Measurements from ENCODE around the gene TMEM134. TPM values are rescaled to one million over a fixed set of nuclear protein-coding genes. Genes with fewer than 3 reads are reported as not detected.
A peak's percentile ranks its signal among the peaks of the same experiment; 100 is the strongest.

Gene TMEM134
- total and polyA plus RNA-seq, 9 of the 15 experiments (the other 6 are each of a cell fraction or from before 2014, with no cell fraction given): 0.63 to 48.4 (median 10.7) TPM

DNA sequence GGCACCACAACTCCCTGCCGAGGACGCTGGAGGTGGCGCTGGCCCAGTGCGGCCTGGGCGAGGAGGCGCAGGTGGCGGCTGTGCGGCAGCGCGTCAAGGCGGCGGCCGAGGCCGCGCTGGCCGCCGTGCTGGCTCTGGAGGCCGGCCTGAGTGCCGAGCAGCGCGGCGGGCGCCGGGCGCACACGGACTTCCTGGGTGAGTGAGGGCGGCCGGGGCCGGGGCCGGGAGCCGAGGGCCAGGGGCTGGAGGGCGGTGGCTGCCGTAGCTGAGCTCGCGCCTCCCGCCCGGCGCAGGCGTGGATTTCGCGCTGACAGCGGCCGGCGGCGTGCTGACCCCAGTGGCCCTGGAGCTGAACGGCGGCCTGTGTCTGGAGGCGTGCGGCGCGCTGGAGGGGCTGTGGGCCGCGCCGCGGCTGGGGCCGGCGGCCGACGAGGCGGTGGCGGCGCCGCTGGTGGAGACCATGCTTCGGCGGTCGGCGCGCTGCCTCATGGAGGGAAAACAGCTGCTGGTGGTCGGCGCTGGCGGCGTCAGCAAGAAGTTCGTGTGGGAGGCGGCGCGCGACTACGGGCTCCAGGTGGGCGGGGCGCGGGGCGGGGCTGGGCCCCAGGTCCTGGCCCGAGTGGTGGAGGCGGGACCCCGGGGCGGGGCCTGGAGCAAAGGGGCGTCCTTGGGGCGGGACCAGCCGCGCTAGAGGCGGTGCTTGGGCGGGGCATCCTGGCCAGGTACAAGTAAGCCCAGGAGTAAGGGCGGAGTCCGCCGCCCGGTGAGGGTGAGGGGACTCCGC, 48.2 kb downstream of the TMEM134 start (continued):
- TF ChIP-seq, protein P1, sequence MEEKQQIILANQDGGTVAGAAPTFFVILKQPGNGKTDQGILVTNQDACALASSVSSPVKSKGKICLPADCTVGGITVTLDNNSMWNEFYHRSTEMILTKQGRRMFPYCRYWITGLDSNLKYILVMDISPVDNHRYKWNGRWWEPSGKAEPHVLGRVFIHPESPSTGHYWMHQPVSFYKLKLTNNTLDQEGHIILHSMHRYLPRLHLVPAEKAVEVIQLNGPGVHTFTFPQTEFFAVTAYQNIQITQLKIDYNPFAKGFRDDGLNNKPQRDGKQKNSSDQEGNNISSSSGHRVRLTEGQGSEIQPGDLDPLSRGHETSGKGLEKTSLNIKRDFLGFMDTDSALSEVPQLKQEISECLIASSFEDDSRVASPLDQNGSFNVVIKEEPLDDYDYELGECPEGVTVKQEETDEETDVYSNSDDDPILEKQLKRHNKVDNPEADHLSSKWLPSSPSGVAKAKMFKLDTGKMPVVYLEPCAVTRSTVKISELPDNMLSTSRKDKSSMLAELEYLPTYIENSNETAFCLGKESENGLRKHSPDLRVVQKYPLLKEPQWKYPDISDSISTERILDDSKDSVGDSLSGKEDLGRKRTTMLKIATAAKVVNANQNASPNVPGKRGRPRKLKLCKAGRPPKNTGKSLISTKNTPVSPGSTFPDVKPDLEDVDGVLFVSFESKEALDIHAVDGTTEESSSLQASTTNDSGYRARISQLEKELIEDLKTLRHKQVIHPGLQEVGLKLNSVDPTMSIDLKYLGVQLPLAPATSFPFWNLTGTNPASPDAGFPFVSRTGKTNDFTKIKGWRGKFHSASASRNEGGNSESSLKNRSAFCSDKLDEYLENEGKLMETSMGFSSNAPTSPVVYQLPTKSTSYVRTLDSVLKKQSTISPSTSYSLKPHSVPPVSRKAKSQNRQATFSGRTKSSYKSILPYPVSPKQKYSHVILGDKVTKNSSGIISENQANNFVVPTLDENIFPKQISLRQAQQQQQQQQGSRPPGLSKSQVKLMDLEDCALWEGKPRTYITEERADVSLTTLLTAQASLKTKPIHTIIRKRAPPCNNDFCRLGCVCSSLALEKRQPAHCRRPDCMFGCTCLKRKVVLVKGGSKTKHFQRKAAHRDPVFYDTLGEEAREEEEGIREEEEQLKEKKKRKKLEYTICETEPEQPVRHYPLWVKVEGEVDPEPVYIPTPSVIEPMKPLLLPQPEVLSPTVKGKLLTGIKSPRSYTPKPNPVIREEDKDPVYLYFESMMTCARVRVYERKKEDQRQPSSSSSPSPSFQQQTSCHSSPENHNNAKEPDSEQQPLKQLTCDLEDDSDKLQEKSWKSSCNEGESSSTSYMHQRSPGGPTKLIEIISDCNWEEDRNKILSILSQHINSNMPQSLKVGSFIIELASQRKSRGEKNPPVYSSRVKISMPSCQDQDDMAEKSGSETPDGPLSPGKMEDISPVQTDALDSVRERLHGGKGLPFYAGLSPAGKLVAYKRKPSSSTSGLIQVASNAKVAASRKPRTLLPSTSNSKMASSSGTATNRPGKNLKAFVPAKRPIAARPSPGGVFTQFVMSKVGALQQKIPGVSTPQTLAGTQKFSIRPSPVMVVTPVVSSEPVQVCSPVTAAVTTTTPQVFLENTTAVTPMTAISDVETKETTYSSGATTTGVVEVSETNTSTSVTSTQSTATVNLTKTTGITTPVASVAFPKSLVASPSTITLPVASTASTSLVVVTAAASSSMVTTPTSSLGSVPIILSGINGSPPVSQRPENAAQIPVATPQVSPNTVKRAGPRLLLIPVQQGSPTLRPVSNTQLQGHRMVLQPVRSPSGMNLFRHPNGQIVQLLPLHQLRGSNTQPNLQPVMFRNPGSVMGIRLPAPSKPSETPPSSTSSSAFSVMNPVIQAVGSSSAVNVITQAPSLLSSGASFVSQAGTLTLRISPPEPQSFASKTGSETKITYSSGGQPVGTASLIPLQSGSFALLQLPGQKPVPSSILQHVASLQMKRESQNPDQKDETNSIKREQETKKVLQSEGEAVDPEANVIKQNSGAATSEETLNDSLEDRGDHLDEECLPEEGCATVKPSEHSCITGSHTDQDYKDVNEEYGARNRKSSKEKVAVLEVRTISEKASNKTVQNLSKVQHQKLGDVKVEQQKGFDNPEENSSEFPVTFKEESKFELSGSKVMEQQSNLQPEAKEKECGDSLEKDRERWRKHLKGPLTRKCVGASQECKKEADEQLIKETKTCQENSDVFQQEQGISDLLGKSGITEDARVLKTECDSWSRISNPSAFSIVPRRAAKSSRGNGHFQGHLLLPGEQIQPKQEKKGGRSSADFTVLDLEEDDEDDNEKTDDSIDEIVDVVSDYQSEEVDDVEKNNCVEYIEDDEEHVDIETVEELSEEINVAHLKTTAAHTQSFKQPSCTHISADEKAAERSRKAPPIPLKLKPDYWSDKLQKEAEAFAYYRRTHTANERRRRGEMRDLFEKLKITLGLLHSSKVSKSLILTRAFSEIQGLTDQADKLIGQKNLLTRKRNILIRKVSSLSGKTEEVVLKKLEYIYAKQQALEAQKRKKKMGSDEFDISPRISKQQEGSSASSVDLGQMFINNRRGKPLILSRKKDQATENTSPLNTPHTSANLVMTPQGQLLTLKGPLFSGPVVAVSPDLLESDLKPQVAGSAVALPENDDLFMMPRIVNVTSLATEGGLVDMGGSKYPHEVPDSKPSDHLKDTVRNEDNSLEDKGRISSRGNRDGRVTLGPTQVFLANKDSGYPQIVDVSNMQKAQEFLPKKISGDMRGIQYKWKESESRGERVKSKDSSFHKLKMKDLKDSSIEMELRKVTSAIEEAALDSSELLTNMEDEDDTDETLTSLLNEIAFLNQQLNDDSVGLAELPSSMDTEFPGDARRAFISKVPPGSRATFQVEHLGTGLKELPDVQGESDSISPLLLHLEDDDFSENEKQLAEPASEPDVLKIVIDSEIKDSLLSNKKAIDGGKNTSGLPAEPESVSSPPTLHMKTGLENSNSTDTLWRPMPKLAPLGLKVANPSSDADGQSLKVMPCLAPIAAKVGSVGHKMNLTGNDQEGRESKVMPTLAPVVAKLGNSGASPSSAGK (IDR thresholded peaks at IDR 0.05): no peak
- TF ChIP-seq EHMT2 (IDR thresholded peaks at IDR 0.05) (no peak), FOXA3 (CRISPR knock-in tag; conservative IDR thresholded peaks at IDR 0.05 in 1 of 2, IDR thresholded peaks at IDR 0.05 in 1 of 2) (no peak), CBX2 (IDR thresholded peaks at IDR 0.05; ENCODE audit: insufficient read depth, low read length, poor library complexity, severe bottlenecking) (no peak), ESRRA (IDR thresholded peaks at IDR 0.05; ENCODE audit: borderline replicate concordance, low read depth) (0 out of 2 replicates have a peak, but pooled peaks have one; percentile 31), BRD4 (IDR thresholded peaks at IDR 0.05) (no peak), ZNF75A (CRISPR knock-in tag; IDR thresholded peaks at IDR 0.05) (no peak), ZNF23 (CRISPR knock-in tag; IDR thresholded peaks at IDR 0.05) (no peak), SMARCC2 (IDR thresholded peaks at IDR 0.05; ENCODE audit: low read depth) (no peak), ZNF274 (IDR thresholded peaks at IDR 0.05; ENCODE audit: borderline replicate concordance, low read depth, low read length) (no peak), HNRNPH1 (optimal IDR thresholded peaks at IDR 0.05; ENCODE audit: low read depth, low read length) (no peak), RB1 (IDR thresholded peaks at IDR 0.05; ENCODE audit: low read depth) (peak; percentile 80; the same call in 1 of the 2 replicates), ILK (tag; IDR thresholded peaks at IDR 0.05; ENCODE audit: borderline replicate concordance, low read depth) (no peak)
- TF ChIP-seq, protein P2, sequence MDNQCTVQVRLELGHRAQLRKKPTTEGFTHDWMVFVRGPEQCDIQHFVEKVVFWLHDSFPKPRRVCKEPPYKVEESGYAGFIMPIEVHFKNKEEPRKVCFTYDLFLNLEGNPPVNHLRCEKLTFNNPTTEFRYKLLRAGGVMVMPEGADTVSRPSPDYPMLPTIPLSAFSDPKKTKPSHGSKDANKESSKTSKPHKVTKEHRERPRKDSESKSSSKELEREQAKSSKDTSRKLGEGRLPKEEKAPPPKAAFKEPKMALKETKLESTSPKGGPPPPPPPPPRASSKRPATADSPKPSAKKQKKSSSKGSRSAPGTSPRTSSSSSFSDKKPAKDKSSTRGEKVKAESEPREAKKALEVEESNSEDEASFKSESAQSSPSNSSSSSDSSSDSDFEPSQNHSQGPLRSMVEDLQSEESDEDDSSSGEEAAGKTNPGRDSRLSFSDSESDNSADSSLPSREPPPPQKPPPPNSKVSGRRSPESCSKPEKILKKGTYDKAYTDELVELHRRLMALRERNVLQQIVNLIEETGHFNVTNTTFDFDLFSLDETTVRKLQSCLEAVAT (IDR thresholded peaks at IDR 0.05): no peak
- TF ChIP-seq, protein P3, sequence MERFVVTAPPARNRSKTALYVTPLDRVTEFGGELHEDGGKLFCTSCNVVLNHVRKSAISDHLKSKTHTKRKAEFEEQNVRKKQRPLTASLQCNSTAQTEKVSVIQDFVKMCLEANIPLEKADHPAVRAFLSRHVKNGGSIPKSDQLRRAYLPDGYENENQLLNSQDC (CRISPR knock-in tag; IDR thresholded peaks at IDR 0.05): no peak

All from K562 (cell line).